Right lobe of liver (tissue), 6 donors: Measurements from ENCODE around the gene PLCB1. TPM values are rescaled to one million over a fixed set of nuclear protein-coding genes. Genes with fewer than 3 reads are reported as not detected.

Experiments
- ATAC-seq, 4 donors: fragments of 200-7000 bp; cut with Tn5 transposase; one replicate each; pipeline ENCODE4 v1.9.1; 2020; ENCODE audit warnings: mild to moderate bottlenecking in 4 of 4, moderate library complexity in 4 of 4
- DNase-seq, 3 donors: peaks; one replicate each; pipeline ENCODE4 v3.0.0-alpha.2; 2020
- H3K27ac ChIP-seq, 3 donors: fragments of 200-600 bp; one replicate each; pipeline ENCODE4 v1.8.0; 2022
- H3K27me3 ChIP-seq, 2 donors: fragments of 200-600 bp; one replicate each; pipeline ENCODE4 v1.8.0; 2022
- H3K36me3 ChIP-seq, 4 donors: fragments of 200-600 bp; sonication (generic) in 1 of 4; one replicate each; pipeline versions ENCODE4 v1.5.1 to v1.8.0; 2017 to 2022; ENCODE audit warnings: control low read depth in 1 of 4
- H3K4me1 ChIP-seq, 4 donors: fragments of 200-600 bp; sonication (generic) in 1 of 4; one replicate each; pipeline versions ENCODE4 v1.5.1 to v1.8.0; 2017 to 2022; ENCODE audit warnings: control low read depth in 1 of 4
- H3K4me3 ChIP-seq, 3 donors: fragments of 200-600 bp; one replicate each; pipeline ENCODE4 v1.8.0; 2022
- H3K9me3 ChIP-seq, 4 donors: fragments of 200-600 bp; sonication (generic) in 1 of 4; one replicate each; pipeline versions ENCODE4 v1.5.1 to v1.8.0; 2017 to 2022; ENCODE audit warnings: control low read depth in 1 of 4
- POLR2A ChIP-seq: fragments of 450-650 bp; IDR thresholded peaks from one replicate; pipeline ENCODE4 v1.6.1; 2017; ENCODE audit warnings: antibody characterized with exemption, mild to moderate bottlenecking
- WGBS: methylation state at CpG from one replicate; pipeline ENCODE4 v1.1.6; 2018; ENCODE audit warnings: low coverage, low lambda C conversion rate; ENCODE audit not compliant: insufficient coverage; ENCODE audit errors: missing lambda C conversion rate; 5-methylcytosine and 5-hydroxymethylcytosine counted together
- intact Hi-C, 2 donors: fragments of 100-400 bp; cut with DNase I; formaldehyde crosslinking; loops; one replicate each; pipeline versions ENCODE4 v1.11.2 to v1.14.1; 2022
- total RNA-seq, 6 experiments: library from RNA; depleted of rRNA in 2 of 6; stranded (reverse); fragments of >200 nt in 2 of 6; fragmentation: NEBNext Ultra II Directional in 3 of 6; extraction: Animal tissue kit (Norgen Biotek cat#: 25700) in 3 of 6; gene quantifications; one replicate each; pipeline versions ENCODE4 v1.1.0 to v1.2.4, GENCODE V29; 2016 to 2023
- TF ChIP-seq, protein P1 (sequence below), 4 donors: fragments of 200-600 bp in 3 of 4; fragments of 450-650 bp in 1 of 4; IDR thresholded peaks; one replicate each; pipeline versions ENCODE4 v1.5.1 to v1.8.0; 2016 to 2022; ENCODE audit warnings: antibody characterized with exemption in 4 of 4, mild to moderate bottlenecking in 2 of 4
- donor health status: DM: no; HTN: yes; CAD: no.
- donor health status: DM: no; HTN: no; CAD: no.
- donor health status: DM: no; HTN: no; CAD: no.
- donor health status: DM: no; HTN: yes; CAD: no.
- donor health status: DM: no; HTN: yes; CAD: no.

Gene PLCB1
- total RNA-seq, 6 experiments from 2014 or later: 5.0 to 9.9 (median 5.7) TPM

DNA sequence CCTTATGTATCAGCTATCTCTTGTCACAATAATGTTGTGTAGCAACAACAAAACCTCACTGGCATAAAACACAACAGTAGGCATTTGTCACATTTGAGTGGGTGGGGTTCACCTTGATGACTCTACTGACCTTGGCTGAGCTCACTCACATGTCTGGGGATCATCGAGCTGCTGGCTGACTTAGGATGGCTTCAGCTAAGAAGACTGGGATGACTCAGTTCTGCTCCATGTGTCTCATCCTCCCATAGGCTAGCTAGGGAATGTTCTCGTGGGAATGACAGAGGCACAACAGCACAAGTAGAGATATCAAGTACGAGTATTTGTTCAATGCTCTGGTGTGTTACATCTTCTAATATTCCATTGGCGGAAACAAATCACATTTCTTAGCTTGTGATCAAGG, 167.9 kb downstream of the PLCB1 start:
- 100% methylated on average over 3 of the region's 4 CpGs for WGBS
- intact Hi-C loops: loop anchor here in 1 of 2 donors (10.0 kb wide), 1 partner anchor 165 kb away; the partner anchor contains the start of gene PLCB1
- H3K4me1 ChIP-seq: no peaks in the 10 kb centered on the region

DNA sequence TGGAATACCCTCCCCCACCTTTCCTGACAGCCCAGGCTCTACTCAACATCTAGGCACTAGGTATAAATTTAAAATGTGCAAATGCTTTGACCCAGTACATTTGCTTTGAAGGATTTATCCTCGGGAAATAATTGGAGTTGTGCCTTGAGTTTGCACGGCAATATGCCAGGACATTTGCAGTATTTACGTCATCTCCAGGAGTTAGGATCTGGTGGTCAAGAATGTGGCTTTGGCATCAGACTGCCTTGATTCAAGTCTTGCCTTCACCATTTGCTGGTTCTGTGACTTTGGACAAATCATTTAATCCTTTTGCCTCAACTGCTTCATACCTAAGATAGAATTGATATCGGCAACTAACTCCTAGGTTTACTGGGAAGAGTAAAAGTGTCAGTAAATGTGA, 169.6 kb downstream of the PLCB1 start:
- DNase-seq: no peak
- Histone ChIP-seq H3K4me1 (no peaks in the 10 kb centered on the region), H3K27ac (no peak overlapping the region), H3K27me3 (no peaks in the 10 kb centered on the region), H3K4me3 (no peak overlapping the region), H3K9me3 (peaks cover 0 to 3% (median 0%) of the 10 kb centered on the region in 4 donors), H3K36me3 (no peaks in the 10 kb centered on the region)
- ATAC-seq: no peak
- intact Hi-C loops: loop anchor here in 1 of 2 donors (10.0 kb wide), 1 partner anchor 167 kb away; the partner anchor contains the start of gene PLCB1
- TF ChIP-seq POLR2A: no peak
- WGBS: 88% methylated on average over 4 of the region's 4 CpGs

More for the DNA sequence above, 167.9 kb downstream of the PLCB1 start:
- DNase-seq (no peak), ATAC-seq (no peak)
- Histone ChIP-seq H3K27me3 (no peaks in the 10 kb centered on the region), H3K9me3 (peaks cover 0 to 3% (median 0%) of the 10 kb centered on the region in 4 donors), H3K4me3 (no peak overlapping the region), H3K36me3 (no peaks in the 10 kb centered on the region), H3K27ac (no peak overlapping the region)
- no peak for TF ChIP-seq POLR2A
- TF ChIP-seq, protein P1, sequence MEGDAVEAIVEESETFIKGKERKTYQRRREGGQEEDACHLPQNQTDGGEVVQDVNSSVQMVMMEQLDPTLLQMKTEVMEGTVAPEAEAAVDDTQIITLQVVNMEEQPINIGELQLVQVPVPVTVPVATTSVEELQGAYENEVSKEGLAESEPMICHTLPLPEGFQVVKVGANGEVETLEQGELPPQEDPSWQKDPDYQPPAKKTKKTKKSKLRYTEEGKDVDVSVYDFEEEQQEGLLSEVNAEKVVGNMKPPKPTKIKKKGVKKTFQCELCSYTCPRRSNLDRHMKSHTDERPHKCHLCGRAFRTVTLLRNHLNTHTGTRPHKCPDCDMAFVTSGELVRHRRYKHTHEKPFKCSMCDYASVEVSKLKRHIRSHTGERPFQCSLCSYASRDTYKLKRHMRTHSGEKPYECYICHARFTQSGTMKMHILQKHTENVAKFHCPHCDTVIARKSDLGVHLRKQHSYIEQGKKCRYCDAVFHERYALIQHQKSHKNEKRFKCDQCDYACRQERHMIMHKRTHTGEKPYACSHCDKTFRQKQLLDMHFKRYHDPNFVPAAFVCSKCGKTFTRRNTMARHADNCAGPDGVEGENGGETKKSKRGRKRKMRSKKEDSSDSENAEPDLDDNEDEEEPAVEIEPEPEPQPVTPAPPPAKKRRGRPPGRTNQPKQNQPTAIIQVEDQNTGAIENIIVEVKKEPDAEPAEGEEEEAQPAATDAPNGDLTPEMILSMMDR (IDR thresholded peaks at IDR 0.05): no peak

DNA sequence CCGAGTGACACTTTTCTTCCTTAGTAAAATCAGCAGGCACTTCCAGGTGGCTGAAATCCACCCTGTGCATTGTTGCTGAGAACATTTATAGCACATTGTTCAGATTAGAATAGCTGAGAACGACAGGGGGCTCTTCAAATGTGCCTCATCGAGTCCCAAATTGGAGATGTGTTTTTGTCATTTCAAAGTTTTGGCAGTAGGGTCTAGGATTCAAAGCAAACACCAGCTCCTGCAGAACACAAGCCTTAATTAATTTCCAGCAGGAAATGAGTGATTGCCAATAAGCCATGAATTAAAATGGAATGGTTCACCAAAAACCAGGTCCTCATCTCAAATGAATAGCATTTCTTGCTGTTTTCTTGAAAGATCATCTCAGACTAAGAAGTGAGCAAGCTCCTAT, 171.6 kb downstream of the PLCB1 start:
- Histone ChIP-seq H3K36me3 (no peaks in the 10 kb centered on the region), H3K4me1 (no peaks in the 10 kb centered on the region), H3K4me3 (no peak overlapping the region), H3K9me3 (no peaks in the 10 kb centered on the region), H3K27ac (no peak overlapping the region), H3K27me3 (no peaks in the 10 kb centered on the region)
- DNase-seq (no peak), ATAC-seq (no peak)
- WGBS: 60% methylated on average over 3 of the region's 3 CpGs
- no peak for TF ChIP-seq POLR2A
- TF ChIP-seq, protein P1 (IDR thresholded peaks at IDR 0.05): no peak
- intact Hi-C loops: loop anchor here in 1 of 2 donors (10.0 kb wide), 1 partner anchor 169 kb away; the partner anchor contains the start of gene PLCB1

DNA sequence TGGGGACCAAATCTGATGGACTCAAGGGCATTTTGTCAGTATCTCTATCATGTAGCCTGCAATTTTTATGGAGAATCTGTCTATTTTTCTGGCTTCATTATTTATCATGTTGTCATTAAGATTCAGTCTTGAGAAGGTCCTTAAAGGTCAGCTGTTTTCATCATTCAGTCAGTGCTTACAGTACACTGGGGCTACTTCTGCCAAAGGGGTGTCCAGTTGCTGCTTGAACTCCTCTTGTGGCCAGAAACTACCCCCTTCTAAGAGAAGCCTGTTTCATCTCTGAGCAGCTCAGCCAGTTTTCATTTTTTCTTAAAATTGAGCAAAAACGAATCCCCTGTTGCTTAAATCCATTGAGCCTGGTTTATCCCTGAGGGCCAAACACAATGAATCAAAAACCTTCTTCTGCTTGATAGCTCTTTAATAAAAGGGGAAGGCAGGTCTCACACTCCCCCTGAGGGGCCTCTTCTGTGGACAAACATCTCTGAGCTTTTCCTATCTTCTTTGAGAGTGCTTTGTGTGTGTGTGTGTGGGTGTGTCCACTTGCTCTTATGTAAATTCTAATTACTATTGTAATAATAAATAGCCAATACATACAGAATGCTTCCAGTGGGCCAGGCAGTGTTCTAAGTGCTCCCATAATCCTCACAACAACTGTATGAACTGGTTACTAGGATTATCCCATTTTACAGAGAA, 172.2 kb downstream of the PLCB1 start:
- Histone ChIP-seq H3K4me3 (no peak overlapping the region), H3K27ac (no peak overlapping the region), H3K9me3 (no peaks in the 10 kb centered on the region), H3K36me3 (no peaks in the 10 kb centered on the region), H3K27me3 (no peaks in the 10 kb centered on the region), H3K4me1 (no peaks in the 10 kb centered on the region)
- no peak for ATAC-seq
- no peak for DNase-seq
- intact Hi-C loops: loop anchor here in 1 of 2 donors (10.0 kb wide), 1 partner anchor 169 kb away; the partner anchor contains the start of gene PLCB1
- TF ChIP-seq POLR2A: no peak
- TF ChIP-seq, protein P1 (IDR thresholded peaks at IDR 0.05): no peak
- WGBS: 50% methylated on average over 1 of the region's 1 CpG

DNA sequence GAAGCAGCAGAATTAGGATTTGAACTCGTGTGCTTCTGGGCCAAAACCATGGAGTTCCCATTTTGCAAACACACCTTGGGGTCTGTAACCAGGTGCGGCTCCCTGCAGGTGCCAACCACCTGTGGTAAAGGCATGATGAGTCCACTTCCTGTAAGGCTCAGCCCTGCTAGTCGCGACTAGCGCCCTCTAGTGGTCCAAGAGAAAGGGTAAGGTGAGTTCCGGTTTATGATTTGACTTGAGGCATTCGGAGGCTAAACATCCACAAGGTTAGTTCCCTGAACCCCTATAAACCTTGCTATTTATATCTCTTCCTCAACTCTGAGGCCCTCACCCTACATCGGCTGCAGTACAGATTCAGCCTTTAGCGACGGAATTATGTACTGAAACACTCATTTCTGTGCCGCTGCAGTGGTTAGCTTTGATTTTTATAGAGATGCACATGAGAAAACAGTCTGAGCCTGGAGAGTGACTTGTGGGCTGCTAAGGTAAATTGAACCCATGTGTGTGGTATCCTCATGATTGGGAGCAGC, 173.4 kb downstream of the PLCB1 start:
- Histone ChIP-seq H3K4me3 (no peak overlapping the region), H3K27me3 (no peaks in the 10 kb centered on the region), H3K36me3 (no peaks in the 10 kb centered on the region), H3K4me1 (no peaks in the 10 kb centered on the region), H3K27ac (no peak overlapping the region), H3K9me3 (no peaks in the 10 kb centered on the region)
- TF ChIP-seq, protein P1 (IDR thresholded peaks at IDR 0.05): peak; percentile 42 to 83 (median 60)
- TF ChIP-seq POLR2A: no peak
- intact Hi-C loops: loop anchor here in 1 of 2 donors (10.0 kb wide), 1 partner anchor 171 kb away; the partner anchor contains the start of gene PLCB1
- peak; percentile 75 to 88 (median 81) for ATAC-seq
- 51% methylated on average over 7 of the region's 11 CpGs for WGBS
- peak; percentile 54 to 63 (median 62) for DNase-seq
